Medulla oblongata (tissue), 1 donor: ENCODE data around the gene DEDD2.

Experiments used
- DNase-seq: peaks from one replicate; pipeline ENCODE4 v3.0.0-alpha.2; 2015; ENCODE audit errors: extremely low spot score

DEDD2 gene

DNA sequence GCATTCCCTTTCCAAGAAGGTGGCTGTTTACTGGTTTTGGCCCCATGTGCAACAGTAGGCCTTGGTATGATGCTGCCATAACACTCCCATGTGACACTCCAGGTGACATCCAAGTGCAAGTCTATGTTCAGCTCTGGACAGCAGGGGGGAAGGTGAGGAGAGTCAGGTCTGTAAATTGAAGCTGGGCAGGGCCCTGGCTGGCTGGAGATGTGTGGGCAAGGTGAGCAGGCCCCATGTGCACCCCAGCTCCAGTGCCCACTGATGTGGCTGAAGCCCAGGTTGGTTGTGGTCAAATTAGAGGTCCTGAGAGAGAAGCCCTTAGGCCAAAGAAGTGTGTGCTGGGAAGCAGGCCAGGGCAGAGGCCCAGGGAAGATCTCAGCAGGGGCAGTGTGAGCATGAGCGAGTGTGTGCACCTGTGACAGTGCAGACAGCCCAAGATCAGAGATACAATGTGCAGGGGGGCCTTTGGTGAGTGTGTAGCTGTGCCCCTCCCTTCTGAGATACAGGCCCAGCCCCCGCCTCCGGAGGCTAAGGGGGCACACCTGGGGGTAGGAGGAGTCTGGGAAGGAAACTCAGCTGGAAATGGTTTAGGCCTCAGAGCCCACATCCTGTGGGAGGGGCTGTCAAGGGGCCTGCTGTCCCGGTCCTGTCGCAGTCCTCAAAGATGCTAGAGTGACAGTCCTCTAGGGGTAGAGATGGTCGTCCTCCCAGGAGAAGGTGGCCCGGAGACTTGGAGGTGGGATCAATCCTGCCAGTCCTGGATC lies 18.6 kb downstream of the DEDD2 start:
- DNase-seq, result no peak

DNA sequence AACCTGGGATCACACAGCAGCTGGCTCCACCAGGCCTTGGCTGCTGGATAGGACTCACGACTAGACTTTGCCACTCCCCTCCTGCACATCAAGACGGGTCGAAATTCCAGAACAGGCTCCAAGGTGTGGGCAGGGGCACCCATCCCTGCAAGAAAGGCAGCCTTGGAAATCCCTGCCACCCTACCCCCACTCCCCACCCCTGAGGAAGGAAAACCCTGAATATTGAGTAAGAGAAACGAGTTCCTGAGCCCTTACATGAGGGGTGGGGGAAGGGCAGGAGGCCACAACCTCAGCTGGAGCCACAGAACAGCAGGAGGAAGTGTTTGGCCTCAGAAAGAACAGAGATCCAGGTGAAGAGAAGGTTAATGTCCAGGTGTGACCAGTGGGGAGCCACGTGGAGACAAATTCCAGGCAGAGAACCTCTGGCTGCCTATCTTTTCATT lies 20.1 kb downstream of the DEDD2 start:
- no peak for DNase-seq

- no peak for DNase-seq
Observed at GRCh38 chr19:42196011-42197001, 21.2 kb downstream of the DEDD2 start.

- no peak for DNase-seq
Observed at GRCh38 chr19:42193706-42194105, 23.8 kb downstream of the DEDD2 start.

GRCh38 chr19:42193294-42193693 lies 24.2 kb downstream of the DEDD2 start:
- DNase-seq, result no peak

GRCh38 chr19:42191855-42192254 lies 25.6 kb downstream of the DEDD2 start:
- no peak for DNase-seq

- DNase-seq, result no peak
Observed at GRCh38 chr19:42191330-42191729, 26.1 kb downstream of the DEDD2 start.

DNA sequence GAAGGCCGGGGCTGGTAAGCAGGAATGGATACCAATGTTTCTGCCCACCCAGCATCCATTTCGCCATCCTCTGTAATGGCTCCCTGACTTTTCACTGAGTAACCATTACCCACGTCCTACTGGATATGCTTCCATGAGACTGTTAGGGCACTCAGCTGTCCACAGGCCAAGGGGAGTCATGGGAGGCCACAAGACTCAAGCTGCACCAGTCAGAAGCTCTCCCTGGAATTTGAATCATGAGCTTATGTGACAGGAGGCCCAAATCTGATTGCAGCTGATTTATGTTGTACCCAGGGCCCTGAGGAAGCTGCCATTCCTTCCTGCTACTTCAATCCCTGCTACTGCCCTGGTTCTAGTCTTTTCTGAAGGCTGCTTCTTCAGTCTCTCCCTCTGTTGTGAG lies 28.3 kb downstream of the DEDD2 start:
- DNase-seq, result no peak

- DNase-seq, result no peak
Observed at GRCh38 chr19:42188665-42189064, 28.8 kb downstream of the DEDD2 start.

- DNase-seq, result peak; percentile 47
Observed at GRCh38 chr19:42185277-42185676, 32.2 kb downstream of the DEDD2 start.

- peak; percentile 91 for DNase-seq
Observed at GRCh38 chr19:42184401-42184861, 33.0 kb downstream of the DEDD2 start.

DNA sequence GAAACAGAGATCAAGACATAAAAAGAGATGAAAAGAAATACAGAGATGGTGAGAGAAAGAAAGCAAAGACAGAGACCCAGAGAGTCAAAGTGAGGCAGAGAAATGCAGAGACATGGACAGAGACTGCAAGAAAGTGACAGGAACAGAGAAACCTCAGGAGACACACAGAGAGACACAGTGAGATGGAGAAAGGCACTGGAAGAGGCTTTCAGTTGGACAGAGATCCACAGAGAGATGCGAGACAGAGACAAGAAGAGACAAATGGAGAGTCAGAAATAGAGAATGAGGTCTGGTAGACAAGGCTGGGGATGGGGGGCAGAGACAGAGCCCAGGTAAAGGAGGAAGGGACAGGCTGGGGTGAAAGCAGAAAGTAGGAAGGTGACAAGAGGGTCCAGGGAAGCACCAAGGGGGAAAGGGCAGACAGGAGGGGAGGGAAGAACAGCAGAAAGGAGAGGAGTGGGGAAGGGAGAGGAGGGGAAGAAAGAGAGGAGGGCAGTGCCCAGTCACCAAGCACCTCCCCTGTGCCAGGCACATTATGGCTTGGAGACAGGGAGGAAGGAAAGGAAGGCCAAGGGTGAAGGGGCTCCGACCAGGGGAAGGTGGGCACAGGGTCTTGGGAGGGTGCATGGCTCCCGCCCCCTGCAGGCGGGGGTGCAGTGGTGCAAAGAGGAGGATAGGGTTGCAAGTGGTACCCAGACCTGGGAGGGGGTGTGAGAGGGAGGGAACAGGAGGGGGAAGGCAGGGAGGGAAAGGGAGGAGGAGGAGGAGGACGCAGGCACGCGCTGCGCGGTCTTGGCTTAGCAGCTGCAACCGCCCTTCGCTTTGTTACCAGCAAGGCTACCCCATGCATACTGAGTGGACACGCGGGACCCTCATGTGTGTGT lies 38.4 kb downstream of the DEDD2 start:
- no peak for DNase-seq

- no peak for DNase-seq
Observed at GRCh38 chr19:42177686-42178019, 39.8 kb downstream of the DEDD2 start.

- DNase-seq, result peak; percentile 57
Observed at GRCh38 chr19:42176990-42177685, 40.3 kb downstream of the DEDD2 start.

DNA sequence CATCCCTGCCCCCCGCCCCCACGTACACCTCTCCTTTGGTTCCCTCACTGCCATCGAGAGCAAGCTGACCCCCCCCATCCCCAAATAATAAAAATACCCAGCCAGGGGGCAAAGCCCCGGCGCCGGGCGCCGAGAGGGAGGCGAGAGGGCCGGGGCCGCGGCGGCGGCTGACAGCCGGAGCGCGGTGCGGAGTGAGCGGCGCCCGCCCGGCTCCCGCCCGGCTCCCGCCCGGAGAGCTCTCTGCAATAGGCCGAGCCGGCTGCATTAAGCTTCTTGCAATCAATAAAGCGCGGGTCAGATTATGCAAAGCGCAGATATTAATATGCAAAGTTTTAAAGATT lies 40.9 kb downstream of the DEDD2 start:
- DNase-seq, result no peak

DNA sequence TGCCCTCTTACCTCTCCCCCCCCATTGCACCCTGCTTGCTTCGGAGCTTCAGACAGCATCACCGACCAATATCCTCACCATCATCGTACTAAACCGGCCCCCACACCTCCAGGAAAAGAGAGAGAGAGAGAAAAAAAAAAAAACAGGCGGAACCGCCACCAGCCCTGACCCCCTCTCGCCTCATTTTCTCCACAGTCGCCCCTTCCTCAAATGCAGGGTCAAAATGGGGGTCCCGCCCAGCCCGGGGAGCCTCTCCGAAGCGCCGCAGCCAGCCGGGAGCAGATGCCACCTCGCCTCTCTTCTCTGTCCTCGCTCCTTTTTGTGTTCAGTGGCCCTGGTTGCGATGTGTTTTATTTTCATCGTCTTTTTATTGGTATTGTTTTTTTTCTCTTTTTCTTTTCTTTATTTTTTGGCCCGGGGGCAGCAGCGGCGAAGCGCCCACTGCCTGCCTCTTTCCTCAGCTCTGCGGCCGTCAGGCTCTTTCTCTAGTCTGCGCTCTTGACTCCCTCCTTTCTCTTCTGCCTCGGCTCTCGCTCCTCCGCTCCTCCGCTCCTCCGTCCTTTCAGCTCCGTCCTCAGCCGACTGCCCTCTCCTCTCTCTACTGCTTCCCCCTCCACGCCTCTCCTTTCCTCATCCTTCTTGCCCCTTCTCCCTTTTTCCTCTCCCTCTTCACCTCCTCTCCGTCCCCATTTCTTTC lies 41.4 kb downstream of the DEDD2 start:
- peak; percentile 30 for DNase-seq

DNA sequence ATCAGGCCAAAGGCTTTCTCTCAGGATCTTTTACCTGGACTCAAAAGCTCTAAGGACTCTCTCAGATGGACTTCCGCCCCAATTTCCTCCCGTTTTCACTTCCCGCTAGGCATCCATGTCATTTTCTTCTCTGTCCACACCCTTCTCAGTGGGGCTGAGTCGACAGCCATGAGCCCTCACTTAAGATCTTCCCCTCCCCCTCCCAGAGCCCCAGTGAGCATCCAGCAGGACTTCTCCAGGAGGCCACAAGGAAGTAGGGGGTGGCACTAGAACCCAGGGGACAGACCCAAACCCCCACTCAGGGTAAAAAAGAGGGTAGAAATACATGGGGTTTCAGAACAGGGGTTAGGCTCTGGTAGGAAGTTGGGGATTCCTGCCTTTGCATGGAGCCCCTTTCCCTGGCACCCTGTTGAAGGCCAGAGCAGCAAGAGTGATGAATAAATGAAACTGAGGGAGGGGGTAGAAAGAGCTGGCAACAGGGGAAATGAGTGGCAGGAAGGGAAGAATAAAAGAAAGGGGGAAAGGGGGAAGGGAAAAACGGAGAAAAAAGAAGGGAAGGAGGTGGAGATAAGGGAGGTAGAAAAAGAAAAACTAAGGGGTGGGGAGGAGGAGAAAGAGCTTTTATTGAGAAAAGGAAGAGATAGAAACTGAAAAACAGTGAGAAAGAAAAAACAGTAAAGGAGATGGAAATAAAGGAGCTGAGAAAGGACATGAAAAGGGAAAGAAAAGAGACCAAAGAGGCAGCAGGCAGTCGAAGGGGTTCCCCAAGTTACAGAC lies 42.3 kb downstream of the DEDD2 start:
- no peak for DNase-seq

DNA sequence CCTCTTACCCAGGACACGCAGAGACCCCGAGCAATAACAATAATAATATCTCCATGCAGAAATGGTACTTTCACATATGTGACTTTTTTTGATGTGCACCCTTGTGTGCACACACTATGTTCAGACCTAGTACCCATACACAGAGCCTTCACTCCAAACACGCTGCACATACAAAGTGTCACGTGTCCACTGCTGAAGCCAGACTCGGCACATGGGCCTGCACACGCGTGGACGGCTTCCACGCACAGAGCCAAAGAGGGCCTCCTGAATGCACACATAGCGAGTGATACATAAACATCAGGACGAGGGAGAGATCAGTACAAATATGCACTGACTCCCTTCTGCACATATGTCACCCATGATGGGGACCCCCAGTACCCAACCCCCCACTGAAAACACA lies 43.3 kb downstream of the DEDD2 start:
- no peak for DNase-seq

- no peak for DNase-seq
Observed at GRCh38 chr19:42173695-42174094, 43.8 kb downstream of the DEDD2 start.

DNA sequence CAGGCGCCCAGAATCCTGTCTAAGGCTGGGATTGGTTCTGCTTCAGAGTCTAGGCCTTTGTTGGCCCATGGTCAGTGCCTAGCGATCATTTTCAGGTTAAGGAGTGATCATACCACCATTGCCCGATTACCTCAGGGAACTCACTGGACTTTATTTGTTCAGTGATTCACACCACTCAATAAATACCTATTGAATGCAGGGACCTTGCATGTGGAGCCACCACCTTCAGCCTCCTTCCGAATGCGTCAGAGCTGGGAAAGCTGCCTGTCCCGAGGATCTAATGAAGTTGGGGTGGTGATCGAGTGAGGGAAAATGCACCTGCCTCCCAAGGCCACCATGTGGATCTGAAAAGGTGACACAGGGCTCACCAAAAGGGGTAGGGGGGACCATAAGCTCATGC lies 45.2 kb downstream of the DEDD2 start:
- no peak for DNase-seq
